ENCODE measurements around the gene PLCB3. TPM values are rescaled to one million over a fixed set of nuclear protein-coding genes. Genes with fewer than 3 reads are reported as not detected.

The PLCB3 gene
- polyA plus RNA-seq, 1 experiment, result 11.7 TPM

GRCh38 chr11:64304316-64305072 is 53.2 kb downstream of the PLCB3 start:
- Histone ChIP-seq H3K27ac (ENCODE audit: low read depth, low read length) (peak overlapping the region; percentile 84), H3K4me3 (ENCODE audit: low read depth, low read length) (peak overlapping the region; percentile 72), H3K9me3 (ENCODE audit: control insufficient read depth, insufficient read depth, low read length) (no peaks in the 10 kb centered on the region; the same call in 1 of the 2 replicates), H3K27me3 (ENCODE audit: control insufficient read depth, insufficient read depth, low read length) (peaks cover 14% of the 10 kb centered on the region)
- ChIA-PET CTCF (interaction anchor here (0.5 to 5.1 kb wide), 37 partner anchors 9 to 303 kb away, joined by 3 to 125 read pairs (median 5); partner anchors contain the start of genes BAD, FERMT3, FKBP2 and GPR137), POLR2A (interaction anchor here (0.8 to 2.2 kb wide), 7 partner anchors 13 to 78 kb away, joined by 3 to 12 read pairs (median 4); partner anchors contain the start of genes BAD, FKBP2, NUDT22 and PRDX5)
- peak; percentile 78 for DNase-seq (ENCODE audit: low read depth, low spot score)
- TF ChIP-seq, protein P1, sequence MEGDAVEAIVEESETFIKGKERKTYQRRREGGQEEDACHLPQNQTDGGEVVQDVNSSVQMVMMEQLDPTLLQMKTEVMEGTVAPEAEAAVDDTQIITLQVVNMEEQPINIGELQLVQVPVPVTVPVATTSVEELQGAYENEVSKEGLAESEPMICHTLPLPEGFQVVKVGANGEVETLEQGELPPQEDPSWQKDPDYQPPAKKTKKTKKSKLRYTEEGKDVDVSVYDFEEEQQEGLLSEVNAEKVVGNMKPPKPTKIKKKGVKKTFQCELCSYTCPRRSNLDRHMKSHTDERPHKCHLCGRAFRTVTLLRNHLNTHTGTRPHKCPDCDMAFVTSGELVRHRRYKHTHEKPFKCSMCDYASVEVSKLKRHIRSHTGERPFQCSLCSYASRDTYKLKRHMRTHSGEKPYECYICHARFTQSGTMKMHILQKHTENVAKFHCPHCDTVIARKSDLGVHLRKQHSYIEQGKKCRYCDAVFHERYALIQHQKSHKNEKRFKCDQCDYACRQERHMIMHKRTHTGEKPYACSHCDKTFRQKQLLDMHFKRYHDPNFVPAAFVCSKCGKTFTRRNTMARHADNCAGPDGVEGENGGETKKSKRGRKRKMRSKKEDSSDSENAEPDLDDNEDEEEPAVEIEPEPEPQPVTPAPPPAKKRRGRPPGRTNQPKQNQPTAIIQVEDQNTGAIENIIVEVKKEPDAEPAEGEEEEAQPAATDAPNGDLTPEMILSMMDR (IDR thresholded peaks at IDR 0.05; ENCODE audit: low read depth, low read length), result peak; percentile 84

GRCh38 chr11:64305075-64305690 is 53.9 kb downstream of the PLCB3 start, which contains the start of gene ESRRA:
Gene ESRRA (plus strand): TSS chr11:64305524. CDS start chr11:64307180, 1,656 bp downstream.
- CTCF ChIA-PET, result interaction anchor here (0.6 to 5.1 kb wide), 26 partner anchors 10 to 304 kb away, joined by 3 to 125 read pairs (median 5); partner anchors contain the start of genes BAD, FERMT3, FKBP2 and GPR137
- peak within 1 kb of the TSS; percentile 84 for H3K27ac ChIP-seq (ENCODE audit: low read depth, low read length)

GRCh38 chr11:64305691-64306562 is 54.6 kb downstream of the PLCB3 start:
- CTCF ChIA-PET, result interaction anchor here (0.6 kb wide), 2 partner anchors 49 to 399 kb away, joined by 3 to 6 read pairs; no protein-coding TSS in a partner anchor
- H3K9me3 ChIP-seq (ENCODE audit: control insufficient read depth, insufficient read depth, low read length), result no peaks in the 10 kb centered on the region; the same call in 1 of the 2 replicates

More at GRCh38 chr11:64305075-64305690, 53.9 kb downstream of the PLCB3 start, which contains the start of gene ESRRA:
- POLR2A ChIA-PET, result interaction anchor here (0.6 to 1.3 kb wide), 5 partner anchors 12 to 120 kb away, joined by 3 to 5 read pairs (median 4); partner anchors contain the start of genes PRDX5, STIP1 and TRMT112
- peak; percentile 90 for DNase-seq (ENCODE audit: low read depth, low spot score)
- TF ChIP-seq, protein P1 (IDR thresholded peaks at IDR 0.05; ENCODE audit: low read depth, low read length), result no peak
- H3K27me3 ChIP-seq (ENCODE audit: control insufficient read depth, insufficient read depth, low read length), result peaks cover 7% of the 10 kb centered on the region
- no peaks in the 10 kb centered on the region; the same call in 1 of the 2 replicates for H3K9me3 ChIP-seq (ENCODE audit: control insufficient read depth, insufficient read depth, low read length)
- peak within 1 kb of the TSS; percentile 76 for H3K4me3 ChIP-seq (ENCODE audit: low read depth, low read length)

GRCh38 chr11:64306563-64306875 is 55.2 kb downstream of the PLCB3 start:
- POLR2A ChIA-PET, result no interaction called here
- H3K9me3 ChIP-seq (ENCODE audit: control insufficient read depth, insufficient read depth, low read length), result no peaks in the 10 kb centered on the region; the same call in 1 of the 2 replicates

More at GRCh38 chr11:64305691-64306562, 54.6 kb downstream of the PLCB3 start:
- TF ChIP-seq, protein P1 (IDR thresholded peaks at IDR 0.05; ENCODE audit: low read depth, low read length), result peak; percentile 26; the same call in 1 of the 2 replicates
- no peaks in the 10 kb centered on the region for H3K27me3 ChIP-seq (ENCODE audit: control insufficient read depth, insufficient read depth, low read length)
- no peak for DNase-seq (ENCODE audit: low read depth, low spot score)
- peak overlapping the region; percentile 21 for H3K27ac ChIP-seq (ENCODE audit: low read depth, low read length)
- peak overlapping the region; percentile 76 for H3K4me3 ChIP-seq (ENCODE audit: low read depth, low read length)
- POLR2A ChIA-PET, result interaction anchor here (0.6 to 1.2 kb wide), 4 partner anchors 12 to 121 kb away, joined by 3 to 5 read pairs (median 4); partner anchors contain the start of genes PRDX5, STIP1 and TRMT112

More at GRCh38 chr11:64306563-64306875, 55.2 kb downstream of the PLCB3 start:
- CTCF ChIA-PET, result interaction anchor here (0.6 kb wide), 1 partner anchor 48 kb away, joined by 6 read pairs; no protein-coding TSS in a partner anchor
- DNase-seq (ENCODE audit: low read depth, low spot score), result no peak
- TF ChIP-seq, protein P1 (IDR thresholded peaks at IDR 0.05; ENCODE audit: low read depth, low read length), result no peak
- Histone ChIP-seq H3K27ac (ENCODE audit: low read depth, low read length) (no peak overlapping the region), H3K4me3 (ENCODE audit: low read depth, low read length) (peak overlapping the region; percentile 76), H3K27me3 (ENCODE audit: control insufficient read depth, insufficient read depth, low read length) (no peaks in the 10 kb centered on the region)

Data from AG04450 (cell line).